Activated B cell treated with CpG ODN at 0.5 μM for 24 hours (primary cell): ENCODE results near the gene ATP6V1G2. TPM values are rescaled to one million over a fixed set of nuclear protein-coding genes. Genes with fewer than 3 reads are reported as not detected.

Experiments used
- ATAC-seq: fragments of 200-7000 bp; cut with Tn5 transposase; one replicate; pipeline ENCODE4 v1.10.0; 2021; ENCODE audit warnings: low read depth, mild to moderate bottlenecking, moderate library complexity
- CTCF ChIA-PET: fragments of 350-600 bp; sonication (Branson Sonifier 250); formaldehyde crosslinking; loops from one replicate; lab custom pipeline; 2021; ENCODE audit warnings: antibody characterized with exemption; lab: Charles Lee
- POLR2A ChIA-PET: fragments of 350-600 bp; sonication (Branson Sonifier 250); formaldehyde crosslinking; loops from one replicate; lab custom pipeline; 2021; ENCODE audit warnings: antibody characterized with exemption; lab: Charles Lee
- DNase-seq: peaks from one replicate; pipeline ENCODE4 v3.0.0; 2022
- H3K27ac Mint-ChIP-seq: one replicate; pipeline ENCODE4 v1.8.0; 2020; ENCODE audit warnings: mixed read lengths
- H3K27me3 Mint-ChIP-seq: one replicate; pipeline ENCODE4 v1.8.0; 2021; ENCODE audit warnings: mixed read lengths
- H3K36me3 Mint-ChIP-seq: one replicate; pipeline ENCODE4 v1.8.0; 2021; ENCODE audit warnings: low read depth, mixed read lengths
- H3K4me1 Mint-ChIP-seq: one replicate; pipeline ENCODE4 v1.8.0; 2021; ENCODE audit warnings: mixed read lengths
- H3K4me3 Mint-ChIP-seq: one replicate; pipeline ENCODE4 v1.8.0; 2020; ENCODE audit warnings: mild to moderate bottlenecking, mixed read lengths
- H3K9me3 Mint-ChIP-seq: one replicate; pipeline ENCODE4 v1.8.0; 2020; ENCODE audit warnings: mixed read lengths
- CTCF ChIP-seq: fragments of 200-600 bp; IDR thresholded peaks from one replicate; pipeline ENCODE4 v1.8.0; 2022; ENCODE audit warnings: antibody characterized with exemption, mild to moderate bottlenecking
- intact Hi-C: fragments of 100-400 bp; cut with micrococcal nuclease; formaldehyde crosslinking; loops from one replicate; pipeline ENCODE4 v1.15.1; 2024
- total RNA-seq: library from RNA; stranded (reverse); gene quantifications from 2 replicates; pipeline ENCODE4 v1.2.3, GENCODE V29; 2022

Gene ATP6V1G2
- total RNA-seq, 1 donor from 2014 or later, result 1.9 TPM

- ChIA-PET CTCF (interaction anchor here (1.0 to 25.7 kb wide), 6 partner anchors 9 to 85 kb away, joined by 3 to 611 read pairs (median 16); partner anchors contain the start of genes ATP6V1G2, DDX39B, GPANK1 and LTA), POLR2A (interaction anchor here (0.6 to 26.0 kb wide), 9 partner anchors 3 to 235 kb away, joined by 4 to 1155 read pairs (median 44); partner anchors contain the start of genes ATP6V1G2, BAG6, DDX39B and LST1)
- ATAC-seq, result no peak
- no peak for TF ChIP-seq CTCF
- H3K4me1 Mint-ChIP-seq, result peaks cover 83% of the 10 kb centered on the region
- H3K4me3 Mint-ChIP-seq, result peak overlapping the region; percentile 99
- no peaks in the 10 kb centered on the region for H3K27me3 Mint-ChIP-seq
- peaks cover 55% of the 10 kb centered on the region for H3K36me3 Mint-ChIP-seq
- no peaks in the 10 kb centered on the region for H3K9me3 Mint-ChIP-seq
- DNase-seq, result no peak
- H3K27ac Mint-ChIP-seq, result peak overlapping the region; percentile 94
- intact Hi-C loops, result loop anchor here (1.0 to 2.0 kb wide), 5 partner anchors 7 to 41 kb away; partner anchors contain the start of genes LTA and PRRC2A
These were observed 33.4 kb upstream of the ATP6V1G2 start for GRCh38 chr6:31579546-31580437.

DNA sequence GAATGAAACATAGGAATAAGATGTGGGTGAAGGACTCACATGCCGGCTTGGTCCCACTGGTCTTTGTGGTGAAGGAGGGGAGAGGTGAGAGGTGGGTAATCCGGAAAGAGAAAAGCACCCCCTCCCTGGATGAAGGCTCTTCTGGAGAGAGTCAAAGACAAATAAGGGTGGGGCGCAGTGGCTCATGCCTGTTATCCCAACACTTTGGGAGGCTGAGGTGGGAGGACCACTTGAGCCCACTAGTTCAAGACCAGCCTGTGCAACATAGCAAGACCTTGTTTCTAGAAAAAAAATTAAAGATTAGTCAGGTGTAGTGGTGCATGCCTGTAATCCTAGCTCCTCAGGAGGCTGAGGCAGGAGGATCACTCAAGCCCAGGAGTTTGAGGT lies 32.7 kb upstream of the ATP6V1G2 start:
- H3K4me3 Mint-ChIP-seq, result peak overlapping the region; percentile 78
- H3K4me1 Mint-ChIP-seq, result peaks cover 83% of the 10 kb centered on the region
- intact Hi-C loops, result no loop called here

GRCh38 chr6:31578184-31579118 lies 32.0 kb upstream of the ATP6V1G2 start:
- ATAC-seq (no peak), DNase-seq (no peak)
- H3K9me3 Mint-ChIP-seq, result no peaks in the 10 kb centered on the region
- H3K27ac Mint-ChIP-seq, result peak overlapping the region; percentile 94
- POLR2A ChIA-PET, result interaction anchor here (12.8 to 26.0 kb wide), 4 partner anchors 2 to 26 kb away, joined by 234 to 1155 read pairs (median 868); partner anchors contain the start of genes LST1, LTA, LTB and NCR3
- H3K36me3 Mint-ChIP-seq, result peaks cover 63% of the 10 kb centered on the region
- intact Hi-C loops, result no loop called here
- peaks cover 83% of the 10 kb centered on the region for H3K4me1 Mint-ChIP-seq
- H3K27me3 Mint-ChIP-seq, result no peaks in the 10 kb centered on the region
- H3K4me3 Mint-ChIP-seq, result peak overlapping the region; percentile 78
- TF ChIP-seq CTCF, result no peak
- CTCF ChIA-PET, result interaction anchor here (0.7 to 25.7 kb wide), 4 partner anchors 10 to 252 kb away, joined by 4 to 611 read pairs (median 294); partner anchors contain the start of genes ATP6V1G2, DDX39B, NCR3 and NFKBIL1

More for the DNA sequence above, 32.7 kb upstream of the ATP6V1G2 start:
- no peaks in the 10 kb centered on the region for H3K27me3 Mint-ChIP-seq
- ChIA-PET CTCF (interaction anchor here (2.2 to 25.7 kb wide), 3 partner anchors 11 to 26 kb away, joined by 12 to 611 read pairs (median 577); partner anchors contain the start of genes ATP6V1G2, DDX39B, NCR3 and NFKBIL1), POLR2A (interaction anchor here (12.8 to 26.0 kb wide), 4 partner anchors 2 to 27 kb away, joined by 234 to 1155 read pairs (median 868); partner anchors contain the start of genes LST1, LTA, LTB and NCR3)
- H3K27ac Mint-ChIP-seq, result peak overlapping the region; percentile 94
- DNase-seq, result no peak
- ATAC-seq, result no peak
- no peaks in the 10 kb centered on the region for H3K9me3 Mint-ChIP-seq
- peaks cover 57% of the 10 kb centered on the region for H3K36me3 Mint-ChIP-seq
- no peak for TF ChIP-seq CTCF

- DNase-seq (no peak), ATAC-seq (no peak)
- TF ChIP-seq CTCF, result no peak
- Mint-ChIP-seq H3K27ac (peak overlapping the region; percentile 99), H3K4me1 (peaks cover 85% of the 10 kb centered on the region), H3K9me3 (no peaks in the 10 kb centered on the region), H3K27me3 (no peaks in the 10 kb centered on the region), H3K36me3 (peaks cover 71% of the 10 kb centered on the region), H3K4me3 (peak overlapping the region; percentile 98)
- CTCF ChIA-PET, result interaction anchor here (0.7 to 25.7 kb wide), 4 partner anchors 9 to 252 kb away, joined by 4 to 611 read pairs (median 294); partner anchors contain the start of genes ATP6V1G2, DDX39B, NCR3 and NFKBIL1
- intact Hi-C loops, result no loop called here
- POLR2A ChIA-PET, result interaction anchor here (0.6 to 26.0 kb wide), 8 partner anchors 1 to 272 kb away, joined by 3 to 1155 read pairs (median 129); partner anchors contain the start of genes ATP6V1G2, BAG6, LST1 and LTA
These were observed 31.2 kb upstream of the ATP6V1G2 start for GRCh38 chr6:31577579-31577966.
